ENCODE data around the gene ZNF35. TPM values are rescaled to one million over a fixed set of nuclear protein-coding genes. Genes with fewer than 3 reads are reported as not detected.

ZNF35 gene
- total and polyA plus RNA-seq, 2 donors (not counting 1 experiment from before 2014, with no cell fraction given): 8.0 to 11.2 TPM

DNA sequence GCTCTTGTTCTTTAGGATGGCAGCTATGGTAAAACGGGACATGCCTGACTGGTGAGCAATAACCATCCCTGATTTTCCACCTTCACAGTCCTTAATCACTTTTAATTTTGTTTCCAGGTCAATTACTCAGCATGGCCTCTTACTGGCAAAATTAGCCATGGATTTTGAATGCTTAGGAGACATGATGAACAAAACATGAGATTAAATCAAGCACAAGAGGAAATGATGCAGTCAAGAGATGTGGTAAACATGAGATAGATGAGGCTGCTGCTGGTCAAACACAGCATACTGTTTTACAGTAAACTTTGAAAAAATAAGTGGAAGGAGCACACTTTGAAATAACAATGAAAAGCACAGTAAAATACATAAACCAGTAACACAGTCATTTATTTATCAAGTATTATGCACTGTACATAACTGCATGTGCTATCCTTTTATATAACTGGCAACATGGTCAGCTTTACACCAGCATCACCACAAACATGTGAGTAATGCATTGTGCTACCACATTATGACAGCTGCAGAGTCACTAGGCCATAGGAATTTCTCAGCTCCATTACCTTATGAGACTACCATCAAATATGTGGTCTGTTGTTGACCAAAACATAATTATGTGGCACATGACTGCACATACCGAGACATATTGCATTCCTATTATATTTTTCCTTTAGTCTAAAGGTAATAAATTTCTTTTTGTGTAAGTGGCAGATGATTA is 33.8 kb downstream of the ZNF35 start:
- Histone ChIP-seq H3K4me3 (replicated peaks in 1 of 4; ENCODE audit: control extremely low read depth in 1 of 4, insufficient read depth in 1 of 4, low read depth in 3 of 4, low read length in 4 of 4) (no peak overlapping the region), H3K4me1 (ENCODE audit: control insufficient read depth, extremely low read depth, insufficient read depth, low read length) (no peaks in the 10 kb centered on the region), H3K36me3 (ENCODE audit: control insufficient read depth, insufficient read depth, low read length) (no peaks in the 10 kb centered on the region), H3K27ac (ENCODE audit: insufficient read depth, low read length) (no peak overlapping the region), H3K4me2 (ENCODE audit: extremely low read depth, insufficient read depth, low read length) (no peak overlapping the region), H4K20me1 (ENCODE audit: control insufficient read depth, extremely low read depth, insufficient read depth, low read length) (no peaks in the 10 kb centered on the region), H3K79me2 (ENCODE audit: control insufficient read depth, insufficient read depth, low read length) (no peaks in the 10 kb centered on the region), H3K9ac (ENCODE audit: insufficient read depth, low read length) (no peak overlapping the region), H2AFZ (ENCODE audit: low read length) (no peak overlapping the region), H3K27me3 (ENCODE audit: control insufficient read depth, insufficient read depth, low read length) (no peaks in the 10 kb centered on the region), H3K9me3 (ENCODE audit: control insufficient read depth, insufficient read depth, low read depth, low read length) (no peaks in the 10 kb centered on the region)
- no peak for TF ChIP-seq EZH2 (IDR thresholded peaks at IDR 0.05; ENCODE audit: low read length, missing control alignments)
- TF ChIP-seq, protein P1, sequence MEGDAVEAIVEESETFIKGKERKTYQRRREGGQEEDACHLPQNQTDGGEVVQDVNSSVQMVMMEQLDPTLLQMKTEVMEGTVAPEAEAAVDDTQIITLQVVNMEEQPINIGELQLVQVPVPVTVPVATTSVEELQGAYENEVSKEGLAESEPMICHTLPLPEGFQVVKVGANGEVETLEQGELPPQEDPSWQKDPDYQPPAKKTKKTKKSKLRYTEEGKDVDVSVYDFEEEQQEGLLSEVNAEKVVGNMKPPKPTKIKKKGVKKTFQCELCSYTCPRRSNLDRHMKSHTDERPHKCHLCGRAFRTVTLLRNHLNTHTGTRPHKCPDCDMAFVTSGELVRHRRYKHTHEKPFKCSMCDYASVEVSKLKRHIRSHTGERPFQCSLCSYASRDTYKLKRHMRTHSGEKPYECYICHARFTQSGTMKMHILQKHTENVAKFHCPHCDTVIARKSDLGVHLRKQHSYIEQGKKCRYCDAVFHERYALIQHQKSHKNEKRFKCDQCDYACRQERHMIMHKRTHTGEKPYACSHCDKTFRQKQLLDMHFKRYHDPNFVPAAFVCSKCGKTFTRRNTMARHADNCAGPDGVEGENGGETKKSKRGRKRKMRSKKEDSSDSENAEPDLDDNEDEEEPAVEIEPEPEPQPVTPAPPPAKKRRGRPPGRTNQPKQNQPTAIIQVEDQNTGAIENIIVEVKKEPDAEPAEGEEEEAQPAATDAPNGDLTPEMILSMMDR (conservative IDR thresholded peaks at IDR 0.05 in 1 of 2, IDR thresholded peaks at IDR 0.05 in 1 of 2; ENCODE audit: low read depth in 1 of 2, low read length in 2 of 2): no peak
- DNase-seq (ENCODE audit: low read depth in 2 of 2): peak in 1 of 2 donors; percentile 82

GRCh38 chr3:44685128-44685800 is 36.7 kb downstream of the ZNF35 start:
- H3K27ac ChIP-seq (ENCODE audit: insufficient read depth, low read length): no peak overlapping the region
- no peaks in the 10 kb centered on the region for H3K4me1 ChIP-seq (ENCODE audit: control insufficient read depth, extremely low read depth, insufficient read depth, low read length)
- H3K9ac ChIP-seq (ENCODE audit: insufficient read depth, low read length): peak overlapping the region; percentile 52
- no peak for TF ChIP-seq EZH2 (IDR thresholded peaks at IDR 0.05; ENCODE audit: low read length, missing control alignments)
- TF ChIP-seq, protein P1 (conservative IDR thresholded peaks at IDR 0.05 in 1 of 2, IDR thresholded peaks at IDR 0.05 in 1 of 2; ENCODE audit: low read depth in 1 of 2, low read length in 2 of 2): no peak
- H3K9me3 ChIP-seq (ENCODE audit: control insufficient read depth, insufficient read depth, low read depth, low read length): no peaks in the 10 kb centered on the region
- H3K36me3 ChIP-seq (ENCODE audit: control insufficient read depth, insufficient read depth, low read length): no peaks in the 10 kb centered on the region
- peak overlapping the region; percentile 65 for H2AFZ ChIP-seq (ENCODE audit: low read length)
- no peaks in the 10 kb centered on the region for H3K27me3 ChIP-seq (ENCODE audit: control insufficient read depth, insufficient read depth, low read length)
- no peaks in the 10 kb centered on the region for H3K79me2 ChIP-seq (ENCODE audit: control insufficient read depth, insufficient read depth, low read length)
- H3K4me3 ChIP-seq (replicated peaks in 1 of 4; ENCODE audit: control extremely low read depth in 1 of 4, insufficient read depth in 1 of 4, low read depth in 3 of 4, low read length in 4 of 4): peak overlapping the region; percentile 34 to 79 (median 54)
- DNase-seq (ENCODE audit: low read depth in 2 of 2): peak; percentile 91 to 92
- H3K4me2 ChIP-seq (ENCODE audit: extremely low read depth, insufficient read depth, low read length): peak overlapping the region; percentile 79
- no peaks in the 10 kb centered on the region for H4K20me1 ChIP-seq (ENCODE audit: control insufficient read depth, extremely low read depth, insufficient read depth, low read length)

DNA sequence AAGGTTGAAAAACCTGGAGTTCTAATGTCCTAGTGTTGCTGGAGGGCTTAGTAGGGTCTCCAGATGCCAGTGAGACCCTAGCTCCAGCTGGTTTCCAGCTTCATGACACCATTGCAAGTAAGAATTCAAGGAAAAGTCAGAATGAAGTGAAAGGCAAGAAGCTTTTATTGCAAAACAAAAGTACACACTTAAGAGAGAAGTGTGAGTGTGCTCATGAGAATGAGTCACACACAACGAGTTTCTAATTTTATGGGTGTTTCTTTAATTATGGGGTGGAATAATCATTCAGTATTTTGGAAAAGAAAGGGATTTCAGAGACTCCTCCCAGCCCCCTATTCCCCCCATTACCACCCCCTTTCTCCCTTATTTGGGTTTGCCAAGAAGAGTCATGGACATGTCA is 39.4 kb downstream of the ZNF35 start:
- no peak for TF ChIP-seq EZH2 (IDR thresholded peaks at IDR 0.05; ENCODE audit: low read length, missing control alignments)
- TF ChIP-seq, protein P1 (conservative IDR thresholded peaks at IDR 0.05 in 1 of 2, IDR thresholded peaks at IDR 0.05 in 1 of 2; ENCODE audit: low read depth in 1 of 2, low read length in 2 of 2): no peak
- H3K9me3 ChIP-seq (ENCODE audit: control insufficient read depth, insufficient read depth, low read depth, low read length): no peaks in the 10 kb centered on the region
- DNase-seq (ENCODE audit: low read depth in 2 of 2): no peak

More for the DNA sequence above, 39.4 kb downstream of the ZNF35 start:
- Histone ChIP-seq H4K20me1 (ENCODE audit: control insufficient read depth, extremely low read depth, insufficient read depth, low read length) (no peaks in the 10 kb centered on the region), H3K4me3 (replicated peaks in 1 of 4; ENCODE audit: control extremely low read depth in 1 of 4, insufficient read depth in 1 of 4, low read depth in 3 of 4, low read length in 4 of 4) (no peak overlapping the region), H3K79me2 (ENCODE audit: control insufficient read depth, insufficient read depth, low read length) (no peaks in the 10 kb centered on the region), H3K4me2 (ENCODE audit: extremely low read depth, insufficient read depth, low read length) (no peak overlapping the region), H3K27me3 (ENCODE audit: control insufficient read depth, insufficient read depth, low read length) (no peaks in the 10 kb centered on the region), H3K36me3 (ENCODE audit: control insufficient read depth, insufficient read depth, low read length) (no peaks in the 10 kb centered on the region), H3K4me1 (ENCODE audit: control insufficient read depth, extremely low read depth, insufficient read depth, low read length) (no peaks in the 10 kb centered on the region), H2AFZ (ENCODE audit: low read length) (no peak overlapping the region), H3K27ac (ENCODE audit: insufficient read depth, low read length) (no peak overlapping the region), H3K9ac (ENCODE audit: insufficient read depth, low read length) (no peak overlapping the region)
